CD4-positive, alpha-beta T cell treated with Interferon alpha-2 for 1 hour (primary cell): ENCODE results near the gene GRIN1.

Experiments used
- DNase-seq, 2 donors: peaks; one replicate each; pipeline ENCODE4 v3.0.0-alpha.2; 2020 to 2022

The GRIN1 gene

DNA sequence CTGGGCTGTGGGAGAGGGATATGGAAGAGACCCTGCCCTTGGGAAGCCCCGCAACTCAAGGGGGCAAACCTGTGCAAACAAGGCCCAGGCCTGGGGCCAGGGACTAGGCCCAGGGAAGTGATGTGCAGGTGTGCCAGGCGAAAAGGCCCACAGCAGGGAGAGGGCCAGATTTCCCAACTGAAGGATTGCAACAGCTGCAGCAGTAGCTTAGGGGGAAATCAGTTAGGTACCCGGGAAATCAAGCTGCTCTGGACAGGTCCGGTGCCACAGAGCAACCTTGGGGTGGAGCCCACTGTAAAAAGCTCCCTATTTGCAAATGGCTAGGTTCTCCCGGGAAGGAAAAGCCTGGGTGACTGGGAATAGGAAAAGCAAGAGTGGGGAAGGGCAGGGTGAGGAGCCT is 10.4 kb downstream of the GRIN1 start:
- no peak for DNase-seq

DNA sequence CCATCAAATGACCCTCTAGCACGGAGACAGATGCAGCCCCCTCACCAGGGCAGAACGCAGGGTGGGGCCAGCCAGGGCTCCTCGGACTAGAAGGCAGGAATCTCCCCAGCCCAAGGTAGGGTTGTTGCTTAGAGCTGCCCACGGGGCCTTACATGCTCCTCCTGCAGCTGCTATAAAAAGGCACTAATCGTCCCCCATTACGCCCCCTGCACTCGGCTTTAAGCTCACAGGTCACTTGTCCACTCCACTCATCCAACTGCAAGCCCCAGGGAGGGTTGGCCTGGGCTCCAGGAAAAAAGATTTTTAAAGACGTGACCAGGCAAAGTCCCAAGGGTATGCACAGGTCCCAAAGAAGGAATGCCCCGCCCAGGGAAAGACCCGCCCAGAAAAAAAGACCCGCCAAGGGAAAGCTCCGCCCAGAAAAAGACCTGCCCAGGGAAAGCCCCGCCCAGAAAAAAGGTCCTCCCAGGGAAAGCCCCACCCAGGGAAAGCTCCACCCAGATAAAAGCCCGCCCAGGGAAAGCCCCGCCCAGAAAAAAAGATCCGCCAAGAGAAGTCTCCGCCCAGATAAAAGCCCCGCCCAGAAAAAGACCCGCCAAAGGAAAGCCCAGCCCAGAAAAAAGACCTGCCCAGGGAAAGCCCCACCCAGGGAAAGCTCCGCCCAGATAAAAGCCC is 11.1 kb downstream of the GRIN1 start:
- DNase-seq, result no peak

DNA sequence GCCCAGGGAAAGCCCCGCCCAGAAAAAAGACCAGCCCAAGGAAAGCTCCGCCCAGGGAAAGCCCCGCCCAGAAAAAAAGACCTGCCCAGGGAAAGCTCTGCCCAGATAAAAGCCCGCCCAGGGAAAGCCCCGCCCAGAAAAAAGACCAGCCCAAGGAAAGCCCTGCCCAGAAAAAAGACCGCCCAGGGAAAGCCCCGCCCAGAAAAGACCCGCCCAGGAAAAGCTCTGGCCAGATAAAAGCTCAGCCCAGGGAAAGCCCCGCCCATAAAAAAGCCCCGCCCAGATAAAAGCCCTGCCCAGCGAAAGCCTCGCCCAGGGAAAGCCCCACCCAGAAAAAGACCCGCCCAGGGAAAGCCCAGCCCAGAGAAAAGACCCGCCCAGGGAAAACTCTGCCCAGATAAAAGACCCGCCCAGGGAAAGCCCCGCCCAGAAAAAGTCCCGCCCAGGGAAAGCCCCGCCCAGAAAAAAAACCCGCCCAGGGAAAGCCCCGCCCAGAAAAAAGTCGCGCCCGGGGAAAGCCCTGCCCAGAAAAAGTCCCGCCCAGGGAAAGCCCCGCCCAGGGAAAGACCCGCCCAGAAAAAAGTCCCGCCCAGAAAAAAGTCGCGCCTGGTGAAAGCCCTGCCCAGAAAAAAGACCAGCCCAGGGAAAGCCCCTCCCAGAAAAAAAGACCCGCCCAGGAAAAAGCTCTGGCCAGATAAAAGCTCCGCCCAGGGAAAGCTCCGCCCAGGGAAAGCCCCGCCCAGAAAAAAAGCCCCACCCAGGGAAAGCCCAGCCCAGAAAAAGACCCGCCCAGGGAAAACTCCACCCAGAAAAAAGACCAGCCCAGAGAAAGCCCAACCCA is 11.9 kb downstream of the GRIN1 start:
- DNase-seq, result peak; percentile 32 to 53

DNA sequence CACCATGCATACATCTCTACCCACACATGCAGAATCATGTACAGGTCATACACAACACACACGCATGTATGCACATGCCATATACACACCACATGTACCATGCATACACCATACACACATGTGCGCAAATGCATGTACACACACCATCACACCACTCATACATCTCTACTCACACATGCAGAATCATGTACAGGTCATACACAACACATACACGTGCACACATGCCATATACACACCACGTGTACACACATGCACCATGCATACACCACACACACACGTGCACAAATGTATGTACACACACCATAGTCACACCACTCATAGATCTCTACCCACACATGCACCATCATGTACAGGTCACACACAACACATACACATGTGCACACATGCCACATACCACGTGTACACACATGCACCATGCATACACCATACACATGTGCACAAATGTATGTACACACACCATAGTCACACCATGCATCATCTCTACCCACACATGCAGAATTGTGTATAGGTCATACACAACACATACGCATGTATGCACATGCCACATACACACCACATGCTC is 14.0 kb downstream of the GRIN1 start:
- no peak for DNase-seq

DNA sequence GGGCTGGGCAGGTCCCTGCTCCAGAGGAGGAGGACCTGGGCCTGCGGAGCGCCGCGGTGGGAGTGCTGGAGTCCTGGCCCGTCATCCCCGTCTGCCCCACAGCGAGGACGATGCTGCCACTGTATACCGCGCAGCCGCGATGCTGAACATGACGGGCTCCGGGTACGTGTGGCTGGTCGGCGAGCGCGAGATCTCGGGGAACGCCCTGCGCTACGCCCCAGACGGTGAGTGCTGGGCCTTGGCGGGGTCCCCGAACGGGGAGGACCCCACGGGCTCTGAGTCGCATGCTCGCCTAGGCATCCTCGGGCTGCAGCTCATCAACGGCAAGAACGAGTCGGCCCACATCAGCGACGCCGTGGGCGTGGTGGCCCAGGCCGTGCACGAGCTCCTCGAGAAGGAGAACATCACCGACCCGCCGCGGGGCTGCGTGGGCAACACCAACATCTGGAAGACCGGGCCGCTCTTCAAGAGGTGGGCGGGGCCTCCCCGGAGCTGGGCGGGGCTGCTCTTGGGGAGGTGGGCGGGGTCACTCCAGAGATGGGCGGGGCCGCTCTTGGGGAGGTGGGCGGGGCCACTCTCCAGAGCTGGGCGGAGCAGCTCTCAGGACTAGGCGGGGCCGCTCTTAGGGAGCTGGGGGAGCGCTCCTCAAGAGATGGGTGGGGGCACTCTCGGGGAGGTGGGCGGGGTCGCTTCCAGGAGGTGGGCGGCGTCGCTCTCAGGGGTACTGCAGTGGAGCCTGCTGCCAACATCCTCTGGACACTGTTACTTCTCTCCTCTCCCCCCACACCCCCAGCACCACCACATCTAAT is 17.8 kb downstream of the GRIN1 start:
- peak; percentile 41 to 61 for DNase-seq

DNA sequence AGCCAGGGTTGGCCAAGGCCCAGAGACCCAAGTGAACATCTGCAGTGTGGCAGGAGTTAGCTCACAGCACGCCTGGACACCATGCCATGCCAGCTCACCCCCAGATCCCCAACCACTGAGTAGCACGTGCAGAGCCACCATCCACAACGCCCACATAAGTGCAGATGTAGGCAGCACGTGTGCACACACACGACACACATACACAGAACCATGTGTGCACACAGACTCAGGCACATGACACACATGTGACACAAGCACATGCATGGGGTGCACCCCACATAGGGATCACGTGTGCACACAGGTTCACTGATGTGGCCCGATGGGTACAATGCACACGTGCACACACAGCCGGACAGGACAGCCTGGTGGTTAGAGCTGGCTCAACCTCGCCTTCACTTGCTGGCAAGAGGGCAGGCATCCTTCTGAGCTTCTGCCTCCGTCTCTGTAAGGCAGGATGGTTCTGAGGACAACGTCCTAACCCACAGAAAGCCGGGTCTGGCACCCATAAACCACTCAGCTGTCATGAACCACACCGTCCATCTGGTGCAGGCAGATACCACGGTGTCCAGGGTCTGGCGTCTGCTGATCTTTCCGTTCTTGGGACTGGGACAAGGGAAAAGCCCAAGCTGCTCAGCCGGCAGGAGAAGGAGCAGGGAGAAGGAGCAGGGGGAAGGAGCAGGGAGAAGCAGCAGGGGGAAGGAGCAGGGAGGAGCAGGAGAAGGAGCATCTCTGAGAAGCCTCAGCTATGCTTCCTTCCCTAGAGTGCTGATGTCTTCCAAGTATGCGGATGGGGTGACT is 18.9 kb downstream of the GRIN1 start:
- DNase-seq, result no peak

DNA sequence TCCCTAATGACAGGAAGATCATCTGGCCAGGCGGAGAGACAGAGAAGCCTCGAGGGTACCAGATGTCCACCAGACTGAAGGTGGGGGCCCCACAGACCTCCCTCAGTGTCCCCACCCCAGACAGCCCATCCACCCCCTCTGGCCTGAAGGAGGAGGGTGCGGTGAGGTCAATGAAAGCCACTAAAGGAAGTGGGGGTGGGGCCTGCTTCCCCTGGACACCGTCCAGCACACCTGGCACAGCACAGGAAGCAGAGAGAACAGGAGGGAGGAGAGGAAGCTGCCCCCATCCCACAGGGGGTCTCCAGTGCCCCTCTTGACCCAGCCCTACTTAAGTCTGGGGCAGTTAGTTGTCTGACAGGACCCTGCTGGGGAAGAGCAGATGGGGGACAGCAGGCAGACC is 19.7 kb downstream of the GRIN1 start:
- DNase-seq, result no peak

DNA sequence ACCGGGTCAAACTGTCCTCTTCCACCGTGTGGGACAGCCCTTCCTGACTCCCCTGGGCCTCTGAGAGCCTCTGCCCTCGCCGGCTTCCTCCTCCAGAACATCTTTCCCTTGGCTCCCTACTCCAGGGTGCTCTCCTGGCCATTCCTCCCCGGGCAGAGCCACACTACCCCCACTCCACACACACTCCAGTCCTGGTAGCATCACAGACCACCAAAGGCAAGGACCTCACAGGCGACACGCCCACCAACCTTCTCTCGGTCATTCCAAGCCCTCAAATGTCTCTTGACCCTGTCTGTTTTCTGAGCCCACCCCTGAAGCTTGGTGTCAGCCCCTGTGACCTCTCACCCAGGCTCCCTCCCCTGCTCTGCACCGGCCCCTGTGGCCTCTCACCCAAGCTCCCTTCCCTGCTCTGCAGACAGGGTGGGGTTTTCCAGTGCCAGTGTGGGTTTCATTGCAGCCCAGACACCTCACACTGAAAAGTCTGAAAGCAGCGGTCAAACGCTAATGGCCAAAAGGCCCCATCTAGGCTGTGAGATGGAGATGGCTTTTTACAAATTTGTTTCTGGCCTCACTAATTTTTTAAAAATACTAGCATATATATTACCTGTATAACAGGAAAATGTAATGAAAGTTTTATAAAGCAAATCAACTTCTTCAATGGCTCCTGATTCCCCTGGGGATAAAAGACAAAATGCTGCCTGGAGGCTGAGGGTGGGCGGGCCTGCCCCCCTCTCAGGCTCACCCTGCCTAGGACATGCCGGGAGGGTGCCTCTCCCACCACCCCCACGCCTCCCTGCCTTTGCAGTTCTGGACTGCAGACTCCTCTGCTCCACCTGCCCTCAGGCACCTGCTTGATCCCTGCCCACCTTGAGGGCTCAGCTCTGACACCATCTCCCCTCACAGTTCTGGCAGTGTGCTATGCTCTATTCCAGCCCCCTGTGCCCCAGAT is 20.4 kb downstream of the GRIN1 start:
- DNase-seq, result no peak

DNA sequence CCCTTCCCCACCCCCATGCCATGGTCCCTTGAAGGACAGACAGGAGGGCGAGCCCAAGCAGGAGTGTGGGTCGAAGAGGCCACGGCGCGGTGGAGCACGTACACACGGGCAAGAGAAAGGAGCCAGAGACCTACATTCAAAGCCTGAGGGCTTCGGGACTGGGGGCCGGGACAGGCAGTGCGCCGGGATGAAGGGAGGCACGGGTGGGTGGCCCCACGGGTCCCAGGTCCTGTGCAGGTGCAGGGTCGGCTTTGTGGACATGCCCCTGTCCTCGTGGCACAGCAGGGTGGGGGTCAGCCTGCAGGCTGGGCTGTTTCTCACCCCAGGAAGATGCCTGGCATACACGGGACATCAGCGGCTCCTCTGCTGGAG is 21.1 kb downstream of the GRIN1 start:
- DNase-seq, result no peak

DNA sequence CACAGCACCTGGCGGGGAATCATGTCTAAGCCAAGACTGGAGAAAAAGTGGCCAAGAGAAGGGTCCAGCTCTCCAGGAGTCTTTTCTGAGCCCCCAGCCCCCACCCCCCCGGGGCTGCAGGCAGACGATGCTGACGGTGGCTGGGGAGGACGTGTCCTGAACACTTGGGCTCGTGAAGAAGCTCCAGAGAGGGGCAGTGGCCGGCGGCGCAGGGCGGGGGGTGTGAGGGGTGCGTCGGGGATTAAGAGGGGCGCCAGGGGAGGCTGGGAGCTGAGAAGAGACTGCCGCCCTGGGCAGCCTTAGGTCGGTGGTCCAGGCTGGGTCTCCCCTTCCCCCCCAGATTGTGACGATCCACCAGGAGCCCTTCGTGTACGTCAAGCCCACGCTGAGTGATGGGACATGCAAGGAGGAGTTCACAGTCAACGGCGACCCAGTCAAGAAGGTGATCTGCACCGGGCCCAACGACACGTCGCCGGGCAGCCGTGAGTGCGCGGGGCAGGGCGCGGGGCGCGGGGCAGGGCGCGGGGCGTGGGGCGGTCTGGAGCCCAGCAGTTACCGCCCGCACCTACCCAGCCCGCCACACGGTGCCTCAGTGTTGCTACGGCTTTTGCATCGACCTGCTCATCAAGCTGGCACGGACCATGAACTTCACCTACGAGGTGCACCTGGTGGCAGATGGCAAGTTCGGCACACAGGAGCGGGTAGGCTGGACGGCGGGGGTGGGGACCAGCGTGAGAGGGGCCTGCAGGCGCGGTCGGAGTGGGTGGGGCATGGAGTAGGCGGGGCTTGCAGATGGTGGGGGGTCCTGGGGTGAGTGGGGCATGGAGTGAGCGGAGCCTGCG is 22.0 kb downstream of the GRIN1 start:
- no peak for DNase-seq

DNA sequence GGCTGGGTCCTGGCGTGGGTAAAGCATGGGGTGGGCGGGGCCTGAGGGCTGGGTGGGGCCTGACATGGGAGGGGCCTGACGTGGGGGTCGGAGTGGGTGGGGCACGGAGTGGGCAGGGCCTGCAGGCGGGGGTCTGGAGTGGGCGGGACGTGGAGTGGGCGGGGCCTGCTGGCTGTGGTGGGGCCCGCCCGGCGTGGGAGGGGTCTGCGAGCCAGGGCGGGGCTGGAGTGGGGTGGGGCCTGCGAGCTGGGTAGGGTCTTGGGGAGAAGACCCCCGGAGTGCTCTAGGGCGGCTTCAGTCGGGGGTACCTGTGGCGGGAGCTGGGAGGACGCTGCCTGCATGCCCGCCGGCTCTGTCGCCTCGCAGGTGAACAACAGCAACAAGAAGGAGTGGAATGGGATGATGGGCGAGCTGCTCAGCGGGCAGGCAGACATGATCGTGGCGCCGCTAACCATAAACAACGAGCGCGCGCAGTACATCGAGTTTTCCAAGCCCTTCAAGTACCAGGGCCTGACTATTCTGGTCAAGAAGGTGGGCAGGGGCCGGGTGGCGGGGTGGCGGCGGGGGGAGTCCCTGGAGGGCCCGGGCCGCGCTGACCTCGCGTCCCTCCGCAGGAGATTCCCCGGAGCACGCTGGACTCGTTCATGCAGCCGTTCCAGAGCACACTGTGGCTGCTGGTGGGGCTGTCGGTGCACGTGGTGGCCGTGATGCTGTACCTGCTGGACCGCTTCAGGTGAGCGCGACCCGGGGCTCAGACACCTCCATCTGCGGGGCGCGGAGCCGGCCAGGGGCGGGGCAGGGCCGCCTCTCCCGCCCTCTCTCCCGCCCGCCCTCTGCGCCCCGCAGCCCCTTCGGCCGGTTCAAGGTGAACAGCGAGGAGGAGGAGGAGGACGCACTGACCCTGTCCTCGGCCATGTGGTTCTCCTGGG is 22.9 kb downstream of the GRIN1 start:
- no peak for DNase-seq

DNA sequence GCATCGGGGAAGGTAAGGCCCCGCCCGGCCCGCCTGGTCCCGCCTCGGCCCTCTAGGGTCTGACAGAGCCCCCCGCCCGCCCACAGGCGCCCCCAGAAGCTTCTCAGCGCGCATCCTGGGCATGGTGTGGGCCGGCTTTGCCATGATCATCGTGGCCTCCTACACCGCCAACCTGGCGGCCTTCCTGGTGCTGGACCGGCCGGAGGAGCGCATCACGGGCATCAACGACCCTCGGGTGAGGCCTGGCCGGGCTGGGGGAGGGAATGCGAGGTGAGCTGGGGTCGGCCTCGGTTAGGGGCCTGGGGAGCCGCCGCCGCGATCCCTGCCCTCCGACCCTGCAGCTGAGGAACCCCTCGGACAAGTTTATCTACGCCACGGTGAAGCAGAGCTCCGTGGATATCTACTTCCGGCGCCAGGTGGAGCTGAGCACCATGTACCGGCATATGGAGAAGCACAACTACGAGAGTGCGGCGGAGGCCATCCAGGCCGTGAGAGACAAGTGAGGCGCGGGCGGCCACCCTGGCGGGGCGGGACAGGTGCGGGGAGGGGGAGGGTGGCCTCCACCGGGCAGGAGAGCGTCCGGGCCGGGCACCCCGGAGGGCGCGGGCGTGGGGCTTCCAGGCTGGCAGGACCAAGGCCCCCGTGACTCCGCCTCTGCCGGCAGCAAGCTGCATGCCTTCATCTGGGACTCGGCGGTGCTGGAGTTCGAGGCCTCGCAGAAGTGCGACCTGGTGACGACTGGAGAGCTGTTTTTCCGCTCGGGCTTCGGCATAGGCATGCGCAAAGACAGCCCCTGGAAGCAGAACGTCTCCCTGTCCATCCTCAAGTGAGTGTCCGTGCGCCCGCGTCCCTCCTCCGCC is 23.8 kb downstream of the GRIN1 start:
- peak in 1 of 2 donors; percentile 23 for DNase-seq

DNA sequence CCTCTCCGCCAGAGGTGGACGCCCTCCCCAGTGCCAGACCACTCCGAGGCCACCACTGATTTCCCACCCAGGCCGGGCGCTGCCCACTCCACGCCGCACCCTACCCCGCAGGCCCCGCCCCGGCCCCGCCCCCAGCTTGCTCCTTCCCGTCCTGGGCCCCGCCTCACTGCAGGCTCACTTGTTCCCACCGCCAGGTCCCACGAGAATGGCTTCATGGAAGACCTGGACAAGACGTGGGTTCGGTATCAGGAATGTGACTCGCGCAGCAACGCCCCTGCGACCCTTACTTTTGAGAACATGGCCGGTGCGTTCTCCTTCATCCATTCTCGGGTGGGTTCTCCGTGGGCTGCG is 24.4 kb downstream of the GRIN1 start:
- DNase-seq, result no peak

DNA sequence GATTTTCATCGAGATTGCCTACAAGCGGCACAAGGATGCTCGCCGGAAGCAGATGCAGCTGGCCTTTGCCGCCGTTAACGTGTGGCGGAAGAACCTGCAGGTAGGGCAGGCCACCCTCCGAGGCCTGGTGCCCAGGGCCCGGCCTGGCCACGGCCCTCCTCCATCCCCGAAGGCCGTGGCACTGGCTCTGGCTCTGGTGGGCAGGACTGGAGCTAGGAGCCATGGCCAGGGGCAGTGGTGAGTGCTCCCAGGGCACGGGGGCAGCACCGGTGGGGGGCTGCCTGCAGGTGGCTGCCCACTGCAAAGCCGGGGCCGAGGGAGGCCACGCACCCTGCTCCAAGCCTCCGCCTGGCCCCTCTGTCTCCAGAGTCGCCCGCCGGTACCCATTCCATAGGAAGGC is 24.9 kb downstream of the GRIN1 start:
- no peak for DNase-seq

DNA sequence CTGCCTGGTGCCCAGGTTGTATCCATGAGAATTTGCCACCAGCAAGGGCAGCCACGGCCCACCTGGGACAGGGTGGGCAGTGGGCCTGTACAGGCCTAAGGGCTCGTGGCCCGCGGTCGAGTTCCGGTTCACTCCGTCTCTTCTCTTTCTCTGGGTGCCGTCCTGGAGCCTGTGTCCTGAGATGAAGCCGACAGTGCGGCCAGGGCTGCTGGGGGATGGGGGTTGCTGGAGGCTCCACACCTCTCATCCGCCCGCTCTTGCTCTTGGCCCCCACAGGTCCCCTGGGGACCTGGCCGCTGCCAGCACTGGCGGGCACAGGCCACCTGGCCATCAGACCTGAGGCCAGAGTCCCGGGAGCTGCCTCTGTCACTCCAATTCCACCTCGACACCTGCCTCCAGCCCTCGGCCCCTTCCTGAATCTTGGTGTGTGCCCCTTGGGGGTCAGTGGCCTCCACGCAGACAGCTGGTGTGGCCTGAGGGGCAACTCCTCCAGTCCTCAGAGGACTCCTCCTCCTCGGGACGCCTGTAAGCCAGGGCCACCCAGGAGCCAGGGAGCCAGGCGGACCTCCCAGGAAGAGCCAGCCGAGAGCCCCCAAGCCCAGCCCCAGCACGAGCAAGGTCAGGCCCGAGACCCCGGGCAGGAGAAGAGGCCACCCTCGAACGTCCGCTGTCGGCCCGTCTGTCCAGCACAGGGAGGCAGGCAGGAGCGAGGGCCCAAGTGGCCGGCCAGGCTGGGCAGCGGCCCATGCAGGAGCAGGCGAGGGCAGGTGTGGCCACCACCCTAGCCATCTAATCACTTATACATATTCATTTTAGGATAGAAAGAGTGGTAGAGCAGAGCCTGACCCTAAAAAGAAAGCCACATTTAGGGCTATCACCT is 25.7 kb downstream of the GRIN1 start:
- no peak for DNase-seq

DNA sequence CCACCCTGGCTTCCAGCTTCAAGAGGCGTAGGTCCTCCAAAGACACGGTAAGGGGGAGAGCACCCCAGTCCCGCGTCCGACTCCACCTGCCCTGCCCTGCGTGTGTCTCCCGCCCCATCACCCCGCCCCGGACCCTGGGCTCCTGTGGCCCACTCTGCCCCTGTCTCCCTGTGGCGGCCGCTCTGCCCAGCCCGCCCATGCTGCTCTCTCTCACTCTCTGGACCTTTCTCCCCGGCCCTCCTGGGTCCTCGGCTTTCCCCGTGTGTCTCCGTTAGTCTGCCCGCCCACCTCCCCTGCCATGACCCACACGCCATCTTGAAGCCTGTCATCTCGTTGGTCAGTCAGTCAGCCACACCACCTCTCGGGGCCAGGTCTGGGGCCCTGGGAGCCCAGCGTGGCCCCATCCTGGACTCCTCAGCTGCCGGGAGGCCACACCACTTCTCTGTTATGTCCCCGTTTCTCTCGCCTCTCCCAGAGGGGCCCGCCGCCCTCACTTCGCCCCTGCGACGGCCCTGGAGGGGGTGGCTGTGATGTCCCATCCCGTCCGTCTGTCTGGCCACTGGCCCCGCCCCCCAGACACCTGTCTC is 26.4 kb downstream of the GRIN1 start:
- no peak for DNase-seq
